ENCODE measurements around the gene ZC3H7B.

Gene ZC3H7B

GRCh38 chr22:41332217-41332939 is 31.1 kb downstream of the ZC3H7B start:
- TF ChIP-seq, protein P1, sequence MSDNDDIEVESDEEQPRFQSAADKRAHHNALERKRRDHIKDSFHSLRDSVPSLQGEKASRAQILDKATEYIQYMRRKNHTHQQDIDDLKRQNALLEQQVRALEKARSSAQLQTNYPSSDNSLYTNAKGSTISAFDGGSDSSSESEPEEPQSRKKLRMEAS (IDR thresholded peaks at IDR 0.05) = no peak
- TF ChIP-seq EP300 (IDR thresholded peaks at IDR 0.05; ENCODE audit: borderline replicate concordance) = no peak

GRCh38 chr22:41333806-41334205 is 32.5 kb downstream of the ZC3H7B start:
- no peak for TF ChIP-seq REST (IDR thresholded peaks at IDR 0.05; ENCODE audit: low read depth)

GRCh38 chr22:41334215-41334614 is 32.9 kb downstream of the ZC3H7B start:
- TF ChIP-seq CEBPB (IDR thresholded peaks at IDR 0.05) (no peak), NFIC (IDR thresholded peaks at IDR 0.05) (no peak), ZBTB7A (IDR thresholded peaks at IDR 0.05; ENCODE audit: low read depth) (no peak), EP300 (IDR thresholded peaks at IDR 0.05; ENCODE audit: borderline replicate concordance) (no peak), YY1 (IDR thresholded peaks at IDR 0.05; ENCODE audit: low read depth) (no peak), CREB1 (IDR thresholded peaks at IDR 0.05; ENCODE audit: low read depth) (no peak), RAD21 (IDR thresholded peaks at IDR 0.05; ENCODE audit: low read depth) (no peak), USF1 (IDR thresholded peaks at IDR 0.05) (no peak), EGR1 (IDR thresholded peaks at IDR 0.05) (no peak)

DNA sequence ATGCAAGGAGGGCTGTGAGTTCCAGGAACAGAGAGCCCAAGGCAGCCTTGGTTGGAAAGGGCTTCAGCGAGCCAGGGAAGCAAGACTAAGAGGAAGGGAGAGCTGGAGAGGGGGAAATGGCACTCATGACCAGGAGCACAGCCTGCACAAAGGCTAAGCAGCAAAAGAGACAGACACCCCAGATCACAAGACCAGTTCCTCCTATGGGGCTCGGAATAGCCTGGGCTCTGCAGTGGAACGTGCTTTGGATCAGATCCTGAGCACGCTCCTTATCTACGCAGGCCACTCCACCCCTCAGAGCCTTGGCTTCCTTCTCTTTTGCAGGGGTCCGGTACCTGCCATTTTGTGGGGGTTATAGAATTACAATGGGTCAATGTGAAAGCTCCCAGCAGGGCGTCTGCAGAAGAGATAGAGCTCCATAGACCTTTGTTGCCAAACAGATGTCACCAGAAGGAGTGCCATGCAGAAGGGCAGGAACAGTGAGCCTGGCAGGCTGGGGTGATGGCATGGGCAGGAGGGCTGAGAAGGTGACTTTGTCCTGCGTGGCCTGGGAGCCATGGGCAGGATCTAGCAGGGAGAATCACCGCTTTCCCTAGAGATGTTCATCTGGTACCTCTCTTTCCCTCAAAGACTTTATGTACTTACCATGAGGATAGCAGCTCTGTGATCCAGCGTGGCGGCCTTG is 33.8 kb downstream of the ZC3H7B start:
- TF ChIP-seq NFIC (IDR thresholded peaks at IDR 0.05) = no peak
- TF ChIP-seq, protein P1 (IDR thresholded peaks at IDR 0.05) = no peak
- TF ChIP-seq TEAD4 (IDR thresholded peaks at IDR 0.05) = no peak
- TF ChIP-seq YY1 (IDR thresholded peaks at IDR 0.05; ENCODE audit: low read depth) = no peak
- no peak for TF ChIP-seq EP300 (IDR thresholded peaks at IDR 0.05; ENCODE audit: borderline replicate concordance)
- TF ChIP-seq EGR1 (IDR thresholded peaks at IDR 0.05) = no peak
- TF ChIP-seq FOXM1 (IDR thresholded peaks at IDR 0.05; ENCODE audit: borderline replicate concordance, low read depth) = no peak
- TF ChIP-seq REST (IDR thresholded peaks at IDR 0.05; ENCODE audit: low read depth) = no peak
- TF ChIP-seq CEBPB (IDR thresholded peaks at IDR 0.05) = no peak
- TF ChIP-seq ZBTB7A (IDR thresholded peaks at IDR 0.05; ENCODE audit: low read depth) = no peak
- TF ChIP-seq CREB1 (IDR thresholded peaks at IDR 0.05; ENCODE audit: low read depth) = no peak
- no peak for TF ChIP-seq TAF1 (IDR thresholded peaks at IDR 0.05; ENCODE audit: low read depth)

DNA sequence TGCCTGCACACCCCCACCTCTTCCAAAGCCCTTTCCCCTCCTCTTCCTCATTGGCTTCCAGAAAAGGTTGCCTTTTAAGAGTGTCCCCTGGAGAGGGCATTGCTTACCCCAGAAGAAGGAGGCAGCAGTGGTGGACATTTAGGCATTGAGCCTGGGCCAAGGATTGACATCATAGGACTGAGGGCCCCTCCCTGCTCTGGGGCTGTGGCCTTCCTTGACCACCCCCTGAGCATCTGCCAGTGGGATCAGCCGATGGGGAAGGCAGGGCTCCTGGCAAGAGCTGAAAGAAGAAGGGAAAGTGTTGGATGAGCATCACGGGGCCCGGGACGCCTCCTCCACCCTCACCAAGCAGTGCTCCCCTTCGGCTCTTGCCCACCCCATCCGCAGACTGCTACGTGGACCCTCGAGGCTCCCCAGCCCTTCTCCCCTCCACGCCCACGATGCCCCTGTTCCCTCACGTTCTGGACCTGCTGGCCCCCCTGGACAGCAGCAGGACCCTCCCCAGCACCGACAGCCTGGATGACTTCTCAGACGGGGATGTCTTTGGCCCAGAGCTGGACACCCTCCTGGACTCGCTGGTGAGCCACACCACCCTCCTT is 37.4 kb downstream of the ZC3H7B start:
- no peak for TF ChIP-seq TCF12 (IDR thresholded peaks at IDR 0.05; ENCODE audit: low read depth)
- TF ChIP-seq ZBTB7A (IDR thresholded peaks at IDR 0.05; ENCODE audit: low read depth) = no peak
- TF ChIP-seq TEAD4 (IDR thresholded peaks at IDR 0.05) = no peak
- no peak for TF ChIP-seq USF1 (IDR thresholded peaks at IDR 0.05)
- TF ChIP-seq REST (IDR thresholded peaks at IDR 0.05; ENCODE audit: low read depth) = no peak
- no peak for TF ChIP-seq EP300 (IDR thresholded peaks at IDR 0.05; ENCODE audit: borderline replicate concordance)
- no peak for TF ChIP-seq CEBPB (IDR thresholded peaks at IDR 0.05)
- TF ChIP-seq TAF1 (IDR thresholded peaks at IDR 0.05; ENCODE audit: low read depth) = no peak
- no peak for TF ChIP-seq NFIC (IDR thresholded peaks at IDR 0.05)
- TF ChIP-seq FOXM1 (IDR thresholded peaks at IDR 0.05; ENCODE audit: borderline replicate concordance, low read depth) = no peak
- no peak for TF ChIP-seq RAD21 (IDR thresholded peaks at IDR 0.05; ENCODE audit: low read depth)
- no peak for TF ChIP-seq YY1 (IDR thresholded peaks at IDR 0.05; ENCODE audit: low read depth)
- TF ChIP-seq, protein P1 (IDR thresholded peaks at IDR 0.05) = no peak
